ENCODE results near the gene PPP4C. TPM values are rescaled to one million over a fixed set of nuclear protein-coding genes. Genes with fewer than 3 reads are reported as not detected.

Gene PPP4C
- total RNA-seq, 1 donor from 2014 or later: 256 TPM

- DNase-seq: no peak
Observed at GRCh38 chr16:30060346-30060745, 15.4 kb upstream of the PPP4C start.

- no peak for DNase-seq
Observed at GRCh38 chr16:30060836-30061554, 14.8 kb upstream of the PPP4C start.

GRCh38 chr16:30063278-30063892 is 12.4 kb upstream of the PPP4C start:
- no peak for DNase-seq

- DNase-seq: peak; percentile 55
Observed at GRCh38 chr16:30063893-30064728, 11.7 kb upstream of the PPP4C start.

- DNase-seq: no peak
Observed at GRCh38 chr16:30064729-30065101, 11.1 kb upstream of the PPP4C start.

GRCh38 chr16:30065102-30065942 is 10.5 kb upstream of the PPP4C start, which contains the start of gene ALDOA:
TSS of gene ALDOA (plus strand) at chr16:30065760. CDS start at chr16:30066898, 1,138 bp downstream.
- DNase-seq: peak; percentile 99

GRCh38 chr16:30065943-30066760 is 9.6 kb upstream of the PPP4C start:
- DNase-seq: peak; percentile 71

- peak; percentile 16 for DNase-seq
Observed at GRCh38 chr16:30066761-30067583, 8.8 kb upstream of the PPP4C start.

GRCh38 chr16:30067584-30067916 is 8.2 kb upstream of the PPP4C start:
- no peak for DNase-seq

GRCh38 chr16:30068333-30068732 is 7.5 kb upstream of the PPP4C start:
- DNase-seq: no peak

GRCh38 chr16:30068750-30069610 is 6.8 kb upstream of the PPP4C start:
- DNase-seq: peak; percentile 65

- DNase-seq: no peak
Observed at GRCh38 chr16:30069611-30070462, 6.0 kb upstream of the PPP4C start.

- no peak for DNase-seq
Observed at GRCh38 chr16:30070490-30070889, 5.3 kb upstream of the PPP4C start.

GRCh38 chr16:30076276-30076791 is 540 bp downstream of the PPP4C start:
- DNase-seq: peak; percentile 39

GRCh38 chr16:30077656-30078055 is 1.9 kb downstream of the PPP4C start:
- peak; percentile 32 for DNase-seq

- DNase-seq: no peak
Observed at GRCh38 chr16:30078744-30079143, 3.0 kb downstream of the PPP4C start.

- DNase-seq: no peak
Observed at GRCh38 chr16:30079480-30079879, 3.7 kb downstream of the PPP4C start.

GRCh38 chr16:30082545-30083090 is 6.8 kb downstream of the PPP4C start:
- no peak for DNase-seq

Data from dermis blood vessel endothelial cell (primary cell).